8988T (cell line): Measurements from ENCODE around the gene CNIH2.

Experiments used
- DNase-seq: peaks from one replicate; pipeline ENCODE4 v3.0.0; 2011

The CNIH2 gene

GRCh38 chr11:66333220-66333877 is 55.4 kb downstream of the CNIH2 start:
- DNase-seq = peak; percentile 35
